ENCODE results near the gene ZSCAN29. TPM values are rescaled to one million over a fixed set of nuclear protein-coding genes. Genes with fewer than 3 reads are reported as not detected.

The ZSCAN29 gene
- total and polyA plus RNA-seq, 2 donors (not counting 1 experiment from before 2014, with no cell fraction given): 6.5 to 31.9 TPM

- peak; percentile 5 to 23 for DNase-seq (ENCODE audit: low read depth in 2 of 2)
- no peaks in the 10 kb centered on the region for H4K20me1 ChIP-seq (ENCODE audit: control insufficient read depth, extremely low read depth, insufficient read depth, low read length)
- H3K79me2 ChIP-seq (ENCODE audit: control insufficient read depth, insufficient read depth, low read length): no peaks in the 10 kb centered on the region
- H3K9ac ChIP-seq (ENCODE audit: insufficient read depth, low read length): no peak overlapping the region
- H3K4me1 ChIP-seq (ENCODE audit: control insufficient read depth, extremely low read depth, insufficient read depth, low read length): no peaks in the 10 kb centered on the region
- peaks cover 5% of the 10 kb centered on the region for H3K9me3 ChIP-seq (ENCODE audit: control insufficient read depth, insufficient read depth, low read depth, low read length)
- H3K36me3 ChIP-seq (ENCODE audit: control insufficient read depth, insufficient read depth, low read length): peaks cover 6% of the 10 kb centered on the region
- no peak overlapping the region for H3K27ac ChIP-seq (ENCODE audit: insufficient read depth, low read length)
- no peak overlapping the region for H2AFZ ChIP-seq (ENCODE audit: low read length)
- TF ChIP-seq CTCF (conservative IDR thresholded peaks at IDR 0.05 in 1 of 2, IDR thresholded peaks at IDR 0.05 in 1 of 2; ENCODE audit: low read depth in 1 of 2, low read length in 2 of 2) (no peak), EZH2 (IDR thresholded peaks at IDR 0.05; ENCODE audit: low read length, missing control alignments) (no peak)
- no peak overlapping the region for H3K4me3 ChIP-seq (replicated peaks in 1 of 4; ENCODE audit: control extremely low read depth in 1 of 4, insufficient read depth in 1 of 4, low read depth in 3 of 4, low read length in 4 of 4)
- no peaks in the 10 kb centered on the region for H3K27me3 ChIP-seq (ENCODE audit: control insufficient read depth, insufficient read depth, low read length)
- H3K4me2 ChIP-seq (ENCODE audit: extremely low read depth, insufficient read depth, low read length): no peak overlapping the region
These were observed 9.4 kb downstream of the ZSCAN29 start for GRCh38 chr15:43361313-43361903.

- Histone ChIP-seq H3K4me3 (replicated peaks in 1 of 4; ENCODE audit: control extremely low read depth in 1 of 4, insufficient read depth in 1 of 4, low read depth in 3 of 4, low read length in 4 of 4) (no peak overlapping the region), H2AFZ (ENCODE audit: low read length) (no peak overlapping the region), H3K36me3 (ENCODE audit: control insufficient read depth, insufficient read depth, low read length) (peaks cover 6% of the 10 kb centered on the region), H3K9ac (ENCODE audit: insufficient read depth, low read length) (no peak overlapping the region), H3K9me3 (ENCODE audit: control insufficient read depth, insufficient read depth, low read depth, low read length) (peaks cover 5% of the 10 kb centered on the region), H3K4me1 (ENCODE audit: control insufficient read depth, extremely low read depth, insufficient read depth, low read length) (no peaks in the 10 kb centered on the region), H3K27me3 (ENCODE audit: control insufficient read depth, insufficient read depth, low read length) (no peaks in the 10 kb centered on the region), H3K4me2 (ENCODE audit: extremely low read depth, insufficient read depth, low read length) (no peak overlapping the region), H3K27ac (ENCODE audit: insufficient read depth, low read length) (no peak overlapping the region), H4K20me1 (ENCODE audit: control insufficient read depth, extremely low read depth, insufficient read depth, low read length) (no peaks in the 10 kb centered on the region), H3K79me2 (ENCODE audit: control insufficient read depth, insufficient read depth, low read length) (no peaks in the 10 kb centered on the region)
- TF ChIP-seq CTCF (conservative IDR thresholded peaks at IDR 0.05 in 1 of 2, IDR thresholded peaks at IDR 0.05 in 1 of 2; ENCODE audit: low read depth in 1 of 2, low read length in 2 of 2) (no peak), EZH2 (IDR thresholded peaks at IDR 0.05; ENCODE audit: low read length, missing control alignments) (no peak)
- DNase-seq (ENCODE audit: low read depth in 2 of 2): no peak
These were observed 10.0 kb downstream of the ZSCAN29 start for GRCh38 chr15:43360821-43361220.

GRCh38 chr15:43352693-43353382 lies 18.0 kb downstream of the ZSCAN29 start:
- H3K27ac ChIP-seq (ENCODE audit: insufficient read depth, low read length): no peak overlapping the region
- no peak overlapping the region for H3K4me3 ChIP-seq (replicated peaks in 1 of 4; ENCODE audit: control extremely low read depth in 1 of 4, insufficient read depth in 1 of 4, low read depth in 3 of 4, low read length in 4 of 4)
- H3K36me3 ChIP-seq (ENCODE audit: control insufficient read depth, insufficient read depth, low read length): no peaks in the 10 kb centered on the region
- no peak for DNase-seq (ENCODE audit: low read depth in 2 of 2)
- H3K79me2 ChIP-seq (ENCODE audit: control insufficient read depth, insufficient read depth, low read length): no peaks in the 10 kb centered on the region
- H4K20me1 ChIP-seq (ENCODE audit: control insufficient read depth, extremely low read depth, insufficient read depth, low read length): no peaks in the 10 kb centered on the region
- no peak overlapping the region for H2AFZ ChIP-seq (ENCODE audit: low read length)
- TF ChIP-seq EZH2 (IDR thresholded peaks at IDR 0.05; ENCODE audit: low read length, missing control alignments): no peak
- TF ChIP-seq CTCF (conservative IDR thresholded peaks at IDR 0.05 in 1 of 2, IDR thresholded peaks at IDR 0.05 in 1 of 2; ENCODE audit: low read depth in 1 of 2, low read length in 2 of 2): no peak
- no peaks in the 10 kb centered on the region for H3K27me3 ChIP-seq (ENCODE audit: control insufficient read depth, insufficient read depth, low read length)
- H3K4me1 ChIP-seq (ENCODE audit: control insufficient read depth, extremely low read depth, insufficient read depth, low read length): no peaks in the 10 kb centered on the region
- H3K9me3 ChIP-seq (ENCODE audit: control insufficient read depth, insufficient read depth, low read depth, low read length): no peaks in the 10 kb centered on the region
- H3K4me2 ChIP-seq (ENCODE audit: extremely low read depth, insufficient read depth, low read length): no peak overlapping the region
- H3K9ac ChIP-seq (ENCODE audit: insufficient read depth, low read length): no peak overlapping the region
